ENCODE data around the gene STUM. TPM values are rescaled to one million over a fixed set of nuclear protein-coding genes. Genes with fewer than 3 reads are reported as not detected.
A peak's percentile ranks its signal among the peaks of the same experiment; 100 is the strongest.

The STUM gene
- total and polyA plus RNA-seq, 2 of the 8 experiments (the other 6 are each of a cell fraction or from before 2014, with no cell fraction given): 0.76 to 1.2 TPM

DNA sequence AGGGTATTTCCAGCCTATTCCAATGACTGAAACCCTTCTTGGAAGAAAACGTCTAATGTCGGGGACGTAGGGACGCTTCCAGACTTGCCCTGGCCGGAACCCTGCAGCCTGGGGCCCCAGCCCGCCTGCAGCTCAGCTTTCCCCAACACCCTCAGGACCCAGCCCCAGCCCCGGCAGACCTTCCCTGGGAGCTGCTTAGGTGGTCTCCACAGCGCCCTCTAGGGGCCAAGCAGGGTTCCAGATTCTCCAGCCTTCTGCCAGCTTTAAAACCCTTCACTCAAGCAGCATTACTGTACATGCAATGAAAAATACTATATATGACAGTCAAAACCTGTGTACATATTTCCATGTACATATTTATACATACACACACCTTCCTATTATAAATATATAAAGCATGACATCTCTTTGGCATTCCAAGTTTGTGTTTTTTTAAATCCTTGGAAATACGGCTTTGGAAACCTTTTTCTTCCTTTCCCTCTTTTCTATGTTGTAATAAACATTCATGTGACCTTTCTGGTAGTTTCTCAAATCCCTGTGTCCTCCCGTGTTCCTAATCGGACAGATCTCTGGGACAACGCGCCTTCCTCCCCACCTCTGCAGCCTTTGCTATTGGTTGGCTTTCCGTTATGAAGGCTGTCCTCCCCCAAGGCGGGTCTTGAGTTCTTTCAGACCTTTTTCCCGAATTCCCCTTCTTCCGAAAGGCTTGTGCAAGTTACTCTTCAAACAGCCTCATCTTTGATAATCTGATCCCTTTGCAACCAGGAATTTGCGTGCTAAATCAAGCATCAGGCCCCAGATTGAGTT is 60.3 kb downstream of the STUM start (continued):
- peak; percentile 65 to 75 for TF ChIP-seq RAD21 (IDR thresholded peaks at IDR 0.05 in 1 of 2, conservative IDR thresholded peaks at IDR 0.05 in 1 of 2; ENCODE audit: low read depth in 2 of 2, low read length in 2 of 2)
- TF ChIP-seq BACH1 (IDR thresholded peaks at IDR 0.05; ENCODE audit: low read length): no peak

All from H1 (cell line).